Type B pancreatic cell (in vitro differentiated cells): ENCODE measurements around the gene PIEZO1. TPM values are rescaled to one million over a fixed set of nuclear protein-coding genes. Genes with fewer than 3 reads are reported as not detected.

Experiments
- DNase-seq: peaks from one replicate; pipeline ENCODE4 v3.0.0; 2021; ENCODE audit warnings: mixed read lengths; ENCODE audit not compliant: unreplicated experiment; ENCODE audit errors: extremely low spot score
- H3K27ac Mint-ChIP-seq: 2 replicates; pipeline ENCODE4 v1.8.0; 2021; ENCODE audit warnings: mild to moderate bottlenecking, mixed read lengths
- H3K27me3 Mint-ChIP-seq: 2 replicates; pipeline ENCODE4 v1.8.0; 2021; ENCODE audit warnings: mixed read lengths
- H3K36me3 Mint-ChIP-seq: 2 replicates; pipeline ENCODE4 v1.8.0; 2021; ENCODE audit warnings: mixed read lengths
- H3K4me1 Mint-ChIP-seq: one replicate; pipeline ENCODE4 v1.8.0; 2021; ENCODE audit warnings: mixed read lengths; ENCODE audit not compliant: unreplicated experiment
- H3K4me3 Mint-ChIP-seq: 2 replicates; pipeline ENCODE4 v1.8.0; 2021; ENCODE audit warnings: mild to moderate bottlenecking, mixed read lengths
- H3K9me3 Mint-ChIP-seq: 2 replicates; pipeline ENCODE4 v1.8.0; 2021; ENCODE audit warnings: mixed read lengths
- CTCF ChIP-seq: fragments of 200-600 bp; sonication (generic); conservative IDR thresholded peaks from 2 replicates; pipeline ENCODE4 v1.5.0; 2021; ENCODE audit warnings: antibody characterized with exemption, mild to moderate bottlenecking
- total RNA-seq: library from RNA; stranded (reverse); gene quantifications from 2 replicates; pipeline ENCODE4 v1.2.1, GENCODE V29; 2021; ENCODE audit warnings: low replicate concordance

The PIEZO1 gene
- total RNA-seq, 1 donor from 2014 or later: 33.3 TPM

- Mint-ChIP-seq H3K36me3 (no peaks in the 10 kb centered on the region), H3K27me3 (no peaks in the 10 kb centered on the region), H3K27ac (no peak overlapping the region), H3K9me3 (no peaks in the 10 kb centered on the region), H3K4me1 (no peaks in the 10 kb centered on the region), H3K4me3 (no peak overlapping the region)
- TF ChIP-seq CTCF: no peak
- DNase-seq: no peak
Observed at GRCh38 chr16:88719267-88719932, 65.6 kb downstream of the PIEZO1 start.

GRCh38 chr16:88718178-88718577 lies 66.8 kb downstream of the PIEZO1 start:
- no peak for DNase-seq
- no peaks in the 10 kb centered on the region for H3K27me3 Mint-ChIP-seq
- no peak for TF ChIP-seq CTCF
- no peak overlapping the region for H3K27ac Mint-ChIP-seq
- H3K9me3 Mint-ChIP-seq: no peaks in the 10 kb centered on the region
- no peaks in the 10 kb centered on the region for H3K36me3 Mint-ChIP-seq
- no peaks in the 10 kb centered on the region for H3K4me1 Mint-ChIP-seq
- H3K4me3 Mint-ChIP-seq: no peak overlapping the region

GRCh38 chr16:88716601-88717001 lies 68.4 kb downstream of the PIEZO1 start:
- Mint-ChIP-seq H3K36me3 (no peaks in the 10 kb centered on the region), H3K9me3 (no peaks in the 10 kb centered on the region), H3K27me3 (no peaks in the 10 kb centered on the region), H3K27ac (no peak overlapping the region), H3K4me1 (no peaks in the 10 kb centered on the region), H3K4me3 (no peak overlapping the region)
- no peak for DNase-seq
- TF ChIP-seq CTCF: no peak

GRCh38 chr16:88716201-88716600 lies 68.8 kb downstream of the PIEZO1 start:
- no peak for TF ChIP-seq CTCF
- Mint-ChIP-seq H3K4me3 (no peak overlapping the region), H3K27me3 (no peaks in the 10 kb centered on the region), H3K4me1 (no peaks in the 10 kb centered on the region), H3K36me3 (no peaks in the 10 kb centered on the region), H3K27ac (no peak overlapping the region), H3K9me3 (no peaks in the 10 kb centered on the region)
- no peak for DNase-seq

- no peak overlapping the region for H3K4me3 Mint-ChIP-seq
- H3K9me3 Mint-ChIP-seq: no peaks in the 10 kb centered on the region
- no peak overlapping the region for H3K27ac Mint-ChIP-seq
- TF ChIP-seq CTCF: no peak
- no peaks in the 10 kb centered on the region for H3K36me3 Mint-ChIP-seq
- H3K27me3 Mint-ChIP-seq: no peaks in the 10 kb centered on the region
- no peaks in the 10 kb centered on the region for H3K4me1 Mint-ChIP-seq
- DNase-seq: no peak
Observed at GRCh38 chr16:88715312-88716190, 69.5 kb downstream of the PIEZO1 start.
